ENCODE results near the gene P2RY13. TPM values are rescaled to one million over a fixed set of nuclear protein-coding genes. Genes with fewer than 3 reads are reported as not detected.

Gene P2RY13
- total RNA-seq, 1 donor, result not detected

DNA sequence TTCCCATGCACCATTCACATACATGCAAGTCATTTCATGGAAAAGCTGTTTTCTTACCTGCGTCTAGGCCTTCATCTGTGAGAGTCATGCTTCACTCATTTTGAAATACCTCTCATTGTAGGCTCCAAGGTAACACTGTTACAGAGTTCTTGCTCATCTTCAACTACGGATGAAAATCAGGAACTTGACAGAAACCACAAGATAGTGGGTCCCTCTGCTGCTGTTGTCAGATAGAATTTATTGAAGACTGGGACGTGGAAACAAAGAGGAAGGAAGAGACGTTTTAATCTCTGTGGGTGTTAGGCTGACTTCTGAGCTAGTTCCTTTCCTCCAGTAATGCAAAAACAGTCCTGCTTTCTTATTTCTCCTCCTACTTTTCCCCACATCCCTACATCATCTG lies 51.1 kb downstream of the P2RY13 start, which contains the start of gene P2RY14:
Gene P2RY14 (minus strand): TSS at position 313 of the 400 bp plus-strand sequence. CDS start 64,226 bp downstream, outside the sequence.
- H3K4me3 ChIP-seq (ENCODE audit: low read depth, low read length), result no peak within 1 kb of the TSS
- TF ChIP-seq, protein P1, sequence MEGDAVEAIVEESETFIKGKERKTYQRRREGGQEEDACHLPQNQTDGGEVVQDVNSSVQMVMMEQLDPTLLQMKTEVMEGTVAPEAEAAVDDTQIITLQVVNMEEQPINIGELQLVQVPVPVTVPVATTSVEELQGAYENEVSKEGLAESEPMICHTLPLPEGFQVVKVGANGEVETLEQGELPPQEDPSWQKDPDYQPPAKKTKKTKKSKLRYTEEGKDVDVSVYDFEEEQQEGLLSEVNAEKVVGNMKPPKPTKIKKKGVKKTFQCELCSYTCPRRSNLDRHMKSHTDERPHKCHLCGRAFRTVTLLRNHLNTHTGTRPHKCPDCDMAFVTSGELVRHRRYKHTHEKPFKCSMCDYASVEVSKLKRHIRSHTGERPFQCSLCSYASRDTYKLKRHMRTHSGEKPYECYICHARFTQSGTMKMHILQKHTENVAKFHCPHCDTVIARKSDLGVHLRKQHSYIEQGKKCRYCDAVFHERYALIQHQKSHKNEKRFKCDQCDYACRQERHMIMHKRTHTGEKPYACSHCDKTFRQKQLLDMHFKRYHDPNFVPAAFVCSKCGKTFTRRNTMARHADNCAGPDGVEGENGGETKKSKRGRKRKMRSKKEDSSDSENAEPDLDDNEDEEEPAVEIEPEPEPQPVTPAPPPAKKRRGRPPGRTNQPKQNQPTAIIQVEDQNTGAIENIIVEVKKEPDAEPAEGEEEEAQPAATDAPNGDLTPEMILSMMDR (IDR thresholded peaks at IDR 0.05; ENCODE audit: insufficient read depth, low read length), result no peak
- DNase-seq (ENCODE audit: low read depth), result no peak

DNA sequence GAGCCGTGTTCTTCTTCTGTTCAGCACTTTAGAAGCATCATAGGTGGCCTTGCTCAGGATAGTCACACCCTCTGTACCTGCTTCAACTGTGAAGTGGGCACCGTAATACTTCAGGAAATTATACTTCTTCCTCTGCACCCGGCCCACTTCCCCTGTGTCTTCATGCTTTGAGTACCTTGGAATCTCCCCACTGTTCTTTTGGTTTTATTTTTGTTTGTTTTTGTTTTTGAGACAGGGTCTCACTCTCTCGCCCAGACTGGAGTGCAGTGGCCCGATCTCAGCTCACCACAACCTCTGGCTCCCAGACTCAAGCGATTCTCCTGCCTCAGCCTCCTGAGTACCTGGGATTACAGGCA lies 52.7 kb downstream of the P2RY13 start:
- TF ChIP-seq, protein P1 (IDR thresholded peaks at IDR 0.05; ENCODE audit: insufficient read depth, low read length), result no peak
- no peak for DNase-seq (ENCODE audit: low read depth)
- no peak overlapping the region for H3K4me3 ChIP-seq (ENCODE audit: low read depth, low read length)

Other genes with a start within 250 kb of the P2RY13 start
- 0.72 and 1.3 TPM in 2 replicates for gene MED12L, start 243.9 kb downstream of the P2RY13 start, total RNA-seq (ENCODE audit: low replicate concordance)
- gene GPR171, start 126.3 kb downstream of the P2RY13 start, total RNA-seq (ENCODE audit: low replicate concordance), result not detected in 2 replicates
- 0.41 TPM in 1 of 2 replicates, not detected in the other for gene P2RY14, start 51.0 kb downstream of the P2RY13 start, total RNA-seq (ENCODE audit: low replicate concordance)
- gene GPR87, start 12.7 kb downstream of the P2RY13 start, total RNA-seq (ENCODE audit: low replicate concordance), result 0.18 TPM in 1 of 2 replicates, not detected in the other
- 0.18 and 0.82 TPM in 2 replicates for gene P2RY12, start 55.2 kb upstream of the P2RY13 start, total RNA-seq (ENCODE audit: low replicate concordance)
- 8.0 and 47.6 TPM in 2 replicates for gene IGSF10, start 131.5 kb upstream of the P2RY13 start, total RNA-seq (ENCODE audit: low replicate concordance)